NK-92 treated with Interleukin-12 subunit alpha and Interleukin-12 subunit beta, amount 100 ng/mL, for 24 hours (cell line): ENCODE measurements around the gene XKR7.

Source experiments
- DNase-seq: peaks from one replicate; lab custom pipeline; 2025; lab: John Stamatoyannopoulos, UW

The XKR7 gene

DNA sequence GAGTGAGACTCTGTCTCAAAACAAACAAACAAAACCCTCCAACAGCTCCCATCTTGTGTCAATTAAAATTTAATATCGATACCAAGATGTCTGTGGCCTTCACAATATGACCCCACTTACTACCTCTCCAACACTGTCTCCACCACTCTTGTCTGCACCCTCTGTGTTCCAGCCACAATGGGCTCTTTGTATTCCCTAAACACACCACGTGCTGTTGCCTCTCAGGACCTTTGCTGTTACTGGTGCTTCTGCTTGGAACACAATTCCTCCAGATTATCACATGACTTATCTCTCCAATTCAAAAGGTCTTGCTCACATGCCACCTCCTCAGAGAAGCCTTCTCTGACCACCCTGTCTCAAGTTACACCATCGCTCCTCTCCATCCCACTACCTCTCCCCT is 78.0 kb downstream of the XKR7 start:
- no peak for DNase-seq

DNA sequence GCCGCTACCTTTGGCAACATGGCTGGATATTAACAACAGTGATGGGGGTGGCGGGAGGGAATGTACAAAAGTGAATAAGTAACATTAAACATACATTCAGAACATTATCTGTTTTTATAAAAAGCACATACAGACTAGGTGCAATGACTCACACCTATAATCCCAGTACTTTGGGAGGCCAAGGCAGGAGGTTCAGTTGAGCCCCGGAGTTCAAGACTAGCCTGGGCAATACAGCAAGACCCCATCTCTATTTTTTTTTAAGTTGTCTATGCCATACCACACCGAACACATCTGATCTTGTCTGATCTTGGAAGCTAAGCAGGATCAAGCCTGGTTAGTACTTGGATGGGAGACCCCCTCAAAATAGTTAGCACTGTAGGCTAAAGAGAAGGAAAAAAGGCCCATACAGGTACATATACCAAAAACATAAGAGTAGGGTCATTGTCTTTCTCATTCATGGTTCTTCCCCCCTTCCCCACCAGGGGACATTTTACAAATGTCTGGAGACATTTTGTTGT is 82.4 kb downstream of the XKR7 start:
- DNase-seq, result no peak

DNA sequence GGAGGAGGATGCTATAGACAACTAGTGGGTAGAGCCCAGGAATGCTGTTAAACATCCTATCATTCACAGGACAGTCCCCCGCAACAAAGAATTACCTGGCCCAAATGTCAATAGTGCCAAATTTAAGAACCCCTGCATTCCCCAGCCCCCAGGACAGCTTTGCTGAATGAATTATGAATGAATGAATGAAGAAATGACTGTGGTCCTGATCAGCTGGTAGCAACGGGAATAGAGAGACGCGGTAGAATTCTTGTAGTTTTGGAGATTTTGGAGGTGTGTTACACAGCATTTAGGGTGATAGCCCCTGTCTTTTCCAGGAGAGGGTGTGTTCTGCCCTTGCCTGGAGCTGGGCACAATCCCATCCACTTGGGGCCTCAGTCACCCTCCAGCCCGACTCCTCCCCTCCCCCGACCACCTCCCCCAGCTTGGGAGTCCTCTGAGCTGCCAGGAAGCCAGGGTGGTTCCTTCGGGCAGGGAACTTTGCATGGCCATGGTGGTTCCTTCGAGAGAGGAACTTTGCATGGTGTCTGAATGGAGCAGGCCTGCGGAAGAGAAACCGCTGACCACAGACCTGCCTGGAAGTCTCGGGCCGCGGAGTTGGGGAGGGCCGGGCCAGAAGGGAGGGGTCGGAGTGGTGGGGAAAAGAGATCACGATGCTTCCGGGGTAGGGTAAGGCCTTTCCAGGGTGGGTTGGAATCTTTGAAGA is 83.1 kb downstream of the XKR7 start:
- no peak for DNase-seq

DNA sequence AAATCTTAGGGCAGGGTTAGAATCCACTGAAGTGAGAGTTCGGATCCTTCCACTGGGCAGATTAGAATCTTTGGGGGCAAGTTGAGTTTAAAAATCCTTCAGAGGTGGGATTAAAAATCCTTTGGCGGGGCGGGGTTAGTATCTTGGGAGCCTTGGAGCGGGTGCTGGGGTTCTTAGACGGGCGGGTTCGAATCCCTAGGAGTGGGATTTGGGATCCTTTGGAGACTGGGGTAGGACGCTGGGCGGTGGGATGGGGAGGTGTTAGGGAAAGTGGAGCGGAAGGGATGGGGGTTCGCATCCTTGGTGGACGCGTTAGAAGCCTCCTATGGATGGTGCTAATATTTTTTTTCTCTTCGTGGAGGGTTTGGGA is 83.8 kb downstream of the XKR7 start:
- no peak for DNase-seq

DNA sequence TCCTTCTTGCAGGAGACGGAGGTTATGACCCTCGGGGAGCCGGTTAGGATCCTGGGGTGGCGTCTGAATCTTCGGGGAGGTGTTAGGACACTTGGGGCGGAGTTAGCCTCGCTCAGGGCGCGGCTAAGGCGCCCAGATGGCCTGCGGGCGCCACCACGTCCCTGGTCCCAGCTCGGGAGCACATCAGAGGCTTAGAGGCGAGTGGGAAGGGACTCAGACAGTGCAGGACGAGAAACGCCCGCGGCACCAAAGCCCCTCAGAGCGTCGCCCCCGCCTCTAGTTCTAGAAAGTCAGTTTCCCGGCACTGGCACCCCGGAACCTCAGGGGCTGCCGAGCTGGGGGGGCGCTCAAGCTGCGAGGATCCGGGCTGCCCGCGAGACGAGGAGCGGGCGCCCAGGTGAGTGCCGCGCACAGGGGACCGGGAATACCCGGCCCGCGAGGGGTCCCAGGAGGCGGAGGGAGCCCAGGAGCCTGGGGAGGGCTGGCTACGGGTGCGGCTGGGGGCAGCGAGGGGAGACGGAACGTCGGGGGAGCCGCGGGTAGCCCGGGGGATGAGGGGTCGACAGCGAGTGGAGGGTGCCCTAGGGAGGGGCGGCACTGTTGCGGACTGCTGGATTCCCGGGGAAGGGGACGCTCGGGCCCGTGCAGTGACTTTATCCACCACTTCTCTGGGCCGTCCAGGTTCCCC is 84.3 kb downstream of the XKR7 start, which contains the start of gene HCK:
Gene HCK (plus strand): TSS at position 153 of the 688 bp plus-strand sequence.
- no peak for DNase-seq

DNA sequence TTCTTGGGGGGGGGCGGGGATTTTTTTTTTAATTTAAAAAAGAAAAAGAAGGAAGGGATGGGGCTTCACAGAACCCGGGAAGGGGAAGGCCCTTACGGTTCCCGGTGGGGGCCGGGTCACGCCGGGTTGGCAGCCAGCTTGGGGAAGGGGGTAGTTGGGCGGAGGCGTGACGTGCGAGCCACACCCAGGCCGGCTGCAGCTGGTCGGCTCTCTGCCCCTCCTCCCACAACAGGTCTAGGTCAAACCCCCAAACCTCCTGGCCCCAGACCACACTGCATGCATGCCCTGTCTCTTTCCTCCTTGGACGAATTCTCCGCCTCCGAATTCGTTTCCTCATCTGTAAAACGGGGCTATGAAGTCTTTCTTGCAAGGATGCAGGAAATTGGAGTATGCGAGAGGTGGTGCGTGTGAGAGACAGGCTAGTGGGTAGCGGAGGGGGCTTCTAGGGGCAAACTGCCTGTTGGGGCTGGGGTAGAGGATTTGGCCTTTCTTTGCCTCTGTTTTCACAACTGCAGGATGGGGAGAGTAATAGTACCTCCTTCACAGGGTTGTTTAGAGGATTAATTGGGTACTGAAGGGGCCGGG is 84.9 kb downstream of the XKR7 start:
- no peak for DNase-seq
